H1 (cell line): ENCODE results near the gene SMIM38. TPM values are rescaled to one million over a fixed set of nuclear protein-coding genes. Genes with fewer than 3 reads are reported as not detected.

Experiments used
- CTCF ChIA-PET: fragments of 300-600 bp; sonication (Branson Sonifier 250); formaldehyde crosslinking; loops from one replicate; lab custom pipeline; 2021; ENCODE audit not compliant: partially characterized antibody; lab: Charles Lee
- POLR2A ChIA-PET: fragments of 300-600 bp; sonication (Branson Sonifier 250); formaldehyde crosslinking; loops from one replicate; lab custom pipeline; 2021; ENCODE audit warnings: inconsistent platforms; ENCODE audit not compliant: partially characterized antibody; lab: Charles Lee
- DNase-seq, 2 experiments: peaks; one replicate each; pipeline versions ENCODE4 v3.0.0 to v3.0.0-alpha.2; 2010 to 2022; ENCODE audit warnings: low spot score in 2 of 2, low read depth in 1 of 2, mixed read lengths in 1 of 2
- FAIRE-seq: peaks from 2 replicates; lab custom pipeline; 2011; peaks lifted over from hg19 to GRCh38; lab: Jason Lieb, UNC
- H2AFZ ChIP-seq: 2 replicates; pipeline ENCODE4 v1.8.1; 2012; ENCODE audit warnings: low read length, inconsistent platforms
- H2AK5ac ChIP-seq: 2 replicates; pipeline ENCODE4 v1.6.1; 2013; ENCODE audit warnings: low read depth, low read length
- H2BK120ac ChIP-seq: replicated peaks from 2 replicates; pipeline ENCODE3; 2013; ENCODE audit warnings: low read depth, low read length, inconsistent platforms
- H2BK12ac ChIP-seq: 2 replicates; pipeline ENCODE4 v1.6.1; 2013; ENCODE audit warnings: low read depth, low read length
- H2BK15ac ChIP-seq: 2 replicates; pipeline ENCODE4 v1.6.1; 2013; ENCODE audit warnings: low read length
- H2BK20ac ChIP-seq: 2 replicates; pipeline ENCODE4 v1.6.1; 2013; ENCODE audit warnings: low read length
- H2BK5ac ChIP-seq: 2 replicates; pipeline ENCODE4 v1.6.1; 2013; ENCODE audit warnings: low read depth, low read length
- H3K14ac ChIP-seq: 2 replicates; pipeline ENCODE4 v1.6.1; 2013; ENCODE audit warnings: inconsistent platforms; ENCODE audit not compliant: insufficient read length
- H3K18ac ChIP-seq: 2 replicates; pipeline ENCODE4 v1.6.1; 2013; ENCODE audit warnings: low read length; ENCODE audit errors: extremely low read depth
- H3K23ac ChIP-seq: 2 replicates; pipeline ENCODE4 v1.6.1; 2013; ENCODE audit warnings: inconsistent platforms; ENCODE audit not compliant: insufficient read length
- H3K23me2 ChIP-seq: 2 replicates; pipeline ENCODE4 v1.6.1; 2013; ENCODE audit warnings: low read depth, low read length
- H3K27ac ChIP-seq: 2 replicates; pipeline ENCODE4 v1.6.1; 2011; ENCODE audit warnings: low read depth, low read length, inconsistent platforms
- H3K27me3 ChIP-seq, 4 experiments: replicated peaks in 1 of 4; 1 replicate in 1 of 4; 2 replicates in 3 of 4; pipeline versions ENCODE4 v1.6.1 to v1.8.1; 2011 to 2013; ENCODE audit warnings: low read length in 3 of 4, mild to moderate bottlenecking in 3 of 4, inconsistent platforms in 2 of 4, mixed read lengths in 2 of 4, moderate library complexity in 1 of 4; ENCODE audit not compliant: control insufficient read depth in 3 of 4, insufficient read depth in 3 of 4; ENCODE audit errors: extremely low read depth in 1 of 4
- H3K36me3 ChIP-seq, 4 experiments: 2 replicates each; pipeline versions ENCODE4 v1.6.1 to v1.8.1; 2011 to 2013; ENCODE audit warnings: mild to moderate bottlenecking in 4 of 4, low read length in 3 of 4, moderate library complexity in 2 of 4, control low read depth in 1 of 4, inconsistent platforms in 1 of 4; ENCODE audit not compliant: insufficient read depth in 4 of 4, control insufficient read depth in 2 of 4
- H3K4ac ChIP-seq: replicated peaks from 2 replicates; pipeline ENCODE3; 2013; ENCODE audit warnings: low read length, low read depth, mixed read lengths, inconsistent platforms; ENCODE audit not compliant: insufficient read length
- H3K4me1 ChIP-seq, 4 experiments: replicated peaks in 1 of 4; 1 replicate in 1 of 4; 2 replicates in 3 of 4; pipeline versions ENCODE4 v1.6.1 to v1.8.1; 2011 to 2013; ENCODE audit warnings: low read length in 3 of 4, inconsistent platforms in 2 of 4, mixed read lengths in 1 of 4; ENCODE audit not compliant: insufficient read depth in 4 of 4, control insufficient read depth in 3 of 4
- H3K4me2 ChIP-seq, 2 experiments: 2 replicates each; pipeline versions ENCODE4 v1.6.1 to v1.8.1; 2011 to 2013; ENCODE audit warnings: low read depth in 2 of 2, low read length in 2 of 2, control low read depth in 1 of 2, inconsistent platforms in 1 of 2, mild to moderate bottlenecking in 1 of 2; ENCODE audit not compliant: insufficient read depth in 1 of 2
- H3K4me3 ChIP-seq, 4 experiments: fragments of 200-600, 300-600 bp in 1 of 4; sonication (generic), shearing (Covaris generic), sonication (Bioruptor Twin) in 1 of 4; 2 replicates each; pipeline versions ENCODE4 v1.5.1 to v1.8.1; 2011 to 2016; ENCODE audit warnings: low read length in 4 of 4, low read depth in 3 of 4, control low read depth in 2 of 4, inconsistent platforms in 2 of 4, mild to moderate bottlenecking in 2 of 4, mixed read lengths in 1 of 4, moderate library complexity in 1 of 4; ENCODE audit not compliant: insufficient read depth in 2 of 4; ENCODE audit errors: extremely low read depth in 1 of 4
- H3K56ac ChIP-seq: replicated peaks from 2 replicates; pipeline ENCODE3; 2013; ENCODE audit warnings: low read depth, mild to moderate bottlenecking, mixed read lengths, low read length, inconsistent platforms; ENCODE audit not compliant: insufficient read length
- H3K79me1 ChIP-seq: 2 replicates; pipeline ENCODE4 v1.6.1; 2013; ENCODE audit warnings: low read depth, low read length, control low read depth
- H3K79me2 ChIP-seq, 2 experiments: 2 replicates each; pipeline versions ENCODE4 v1.6.1 to v1.8.1; 2012 to 2013; ENCODE audit warnings: low read length in 2 of 2, mild to moderate bottlenecking in 2 of 2, inconsistent platforms in 1 of 2; ENCODE audit not compliant: insufficient read depth in 2 of 2, control insufficient read depth in 1 of 2
- H3K9ac ChIP-seq, 4 experiments: replicated peaks in 1 of 4; 1 replicate in 1 of 4; 2 replicates in 3 of 4; pipeline versions ENCODE4 v1.6.1 to v1.8.1; 2011 to 2013; ENCODE audit warnings: low read depth in 3 of 4, low read length in 3 of 4, control low read depth in 2 of 4, mild to moderate bottlenecking in 2 of 4, moderate library complexity in 2 of 4, inconsistent platforms in 1 of 4; ENCODE audit errors: extremely low read depth in 1 of 4
- H3K9me3 ChIP-seq, 2 experiments: 2 replicates each; pipeline versions ENCODE4 v1.6.1 to v1.8.1; 2012 to 2013; ENCODE audit warnings: mild to moderate bottlenecking in 2 of 2, moderate library complexity in 2 of 2, control low read depth in 1 of 2, inconsistent platforms in 1 of 2, low read depth in 1 of 2, low read length in 1 of 2, mixed read lengths in 1 of 2; ENCODE audit not compliant: insufficient read depth in 2 of 2
- H4K20me1 ChIP-seq, 2 experiments: replicated peaks in 1 of 2; 2 replicates each; pipeline versions ENCODE3 to v1.8.1; 2011 to 2013; ENCODE audit warnings: inconsistent platforms in 2 of 2, low read length in 2 of 2, mild to moderate bottlenecking in 1 of 2; ENCODE audit not compliant: insufficient read depth in 2 of 2, control insufficient read depth in 1 of 2
- H4K5ac ChIP-seq: 2 replicates; pipeline ENCODE4 v1.6.1; 2013; ENCODE audit warnings: low read length, low read depth, mixed read lengths, inconsistent platforms; ENCODE audit not compliant: insufficient read length
- H4K8ac ChIP-seq: 2 replicates; pipeline ENCODE4 v1.8.0; 2013; ENCODE audit warnings: mild to moderate bottlenecking, moderate library complexity, low read length, inconsistent platforms; ENCODE audit not compliant: insufficient read depth; ENCODE audit errors: extremely low read depth
- H4K91ac ChIP-seq: replicated peaks from 2 replicates; pipeline ENCODE3; 2013; ENCODE audit warnings: low read length, mixed read lengths, inconsistent platforms; ENCODE audit not compliant: insufficient read length
- SP2 ChIP-seq: IDR thresholded peaks from 2 replicates; pipeline ENCODE4 v1.6.1; 2012; ENCODE audit warnings: mild to moderate bottlenecking, low read length, inconsistent platforms
- WGBS, 2 experiments: shearing (Covaris generic) in 1 of 2; methylation state at CpG; one replicate each; pipeline versions ENCODE4 v1.1.6 to v1.1.7; 2013 to 2015; ENCODE audit warnings: low lambda C conversion rate in 2 of 2, mixed read lengths in 2 of 2, inconsistent platforms in 1 of 2, low coverage in 1 of 2, missing lambda C conversion rate in 1 of 2; ENCODE audit not compliant: insufficient replicate concordance in 2 of 2, insufficient coverage in 1 of 2, insufficient read length in 1 of 2; ENCODE audit errors: extremely low coverage in 1 of 2, missing lambda C conversion rate in 1 of 2; 5-methylcytosine and 5-hydroxymethylcytosine counted together
- polyA plus RNA-seq, 7 experiments: library from polyadenylated mRNA; depleted of rRNA in 3 of 7; stranded (reverse) in 5 of 7; unstranded in 2 of 7; fragments of >200 nt in 5 of 7; fragments of 200-250 nt in 2 of 7; gene quantifications; 1 replicate in 5 of 7; 2 replicates in 1 of 7; 4 replicates in 1 of 7; pipeline versions ENCODE4 v1.2.1 to v1.2.3, GENCODE V29; 2011 to 2013; ENCODE audit warnings: missing spikeins in 2 of 7, mixed read lengths in 2 of 7
- total RNA-seq: library from RNA; stranded (reverse); fragmentation: NEBNext Ultra II Directional; extraction: Animal tissue kit (Norgen Biotek cat#: 25700); gene quantifications from 2 replicates; pipeline ENCODE4 v1.2.1, GENCODE V29; 2021

Gene SMIM38
- total and polyA plus RNA-seq, 2 of the 8 experiments (the other 6 are each of a cell fraction or from before 2014, with no cell fraction given): 0.17 to 0.20 TPM

- H3K18ac ChIP-seq: no peak overlapping the region
- H4K8ac ChIP-seq: no peak overlapping the region
- H4K91ac ChIP-seq: no peak overlapping the region
- H4K5ac ChIP-seq: no peak overlapping the region
- H3K56ac ChIP-seq: no peak overlapping the region
- no peaks in the 10 kb centered on the region for H3K79me2 ChIP-seq
- H2AK5ac ChIP-seq: no peak overlapping the region
- H3K23ac ChIP-seq: no peak overlapping the region
- H3K9ac ChIP-seq: no peak overlapping the region
- H3K23me2 ChIP-seq: no peaks in the 10 kb centered on the region
- no peak overlapping the region for H2BK12ac ChIP-seq
- TF ChIP-seq SP2: no peak
- no peaks in the 10 kb centered on the region for H3K27me3 ChIP-seq
- no peaks in the 10 kb centered on the region for H3K9me3 ChIP-seq
- POLR2A ChIA-PET: no interaction called here
- no peak overlapping the region for H2BK15ac ChIP-seq
- no peaks in the 10 kb centered on the region for H3K36me3 ChIP-seq
- no peak overlapping the region for H3K27ac ChIP-seq
- no peak overlapping the region for H2BK120ac ChIP-seq
- H2AFZ ChIP-seq: no peak overlapping the region
- 91% methylated on average over 6 of the region's 15 CpGs; no CpG with 5 or more reads in 1 of the 2 experiments for WGBS, 2 experiments
- no peak for DNase-seq
- H3K4me1 ChIP-seq: peaks cover 0 to 8% (median 4%) of the 10 kb centered on the region in 4 experiments
- no peak overlapping the region for H3K4me2 ChIP-seq
- H3K4me3 ChIP-seq: no peak overlapping the region
- no peak overlapping the region for H2BK5ac ChIP-seq
- FAIRE-seq: no peak
- no peaks in the 10 kb centered on the region for H4K20me1 ChIP-seq
- no peak overlapping the region for H3K14ac ChIP-seq
- no peaks in the 10 kb centered on the region for H3K79me1 ChIP-seq
- no peak overlapping the region for H2BK20ac ChIP-seq
- no peak overlapping the region for H3K4ac ChIP-seq
- CTCF ChIA-PET: interaction anchor here (0.9 to 4.4 kb wide), 7 partner anchors 25 to 447 kb away, joined by 3 to 25 read pairs (median 4); no protein-coding TSS in a partner anchor
Measured at GRCh38 chr11:69156673-69157155, 979 bp downstream of the SMIM38 start.
